Ovary (tissue), 3 donors: ENCODE results near the gene PLEK.

Source experiments
- EP300 ChIP-seq: sonication (generic); formaldehyde crosslinking; IDR thresholded peaks from one replicate; pipeline ENCODE4 v1.6.1; 2017; ENCODE audit warnings: antibody characterized with exemption
- POLR2A ChIP-seq: fragments of 450-650 bp; IDR thresholded peaks from one replicate; pipeline ENCODE4 v1.6.1; 2017; ENCODE audit warnings: antibody characterized with exemption, mild to moderate bottlenecking, moderate library complexity
- TF ChIP-seq, protein P1 (sequence below), 3 donors: fragments of 450-650 bp in 2 of 3; fragments of 200-600 bp in 1 of 3; IDR thresholded peaks; one replicate each; pipeline versions ENCODE4 v1.5.1 to v1.8.0; 2016 to 2022; ENCODE audit warnings: antibody characterized with exemption in 3 of 3, mild to moderate bottlenecking in 1 of 3
- donor health status: DM: no; HTN: no; CAD: no.

DNA sequence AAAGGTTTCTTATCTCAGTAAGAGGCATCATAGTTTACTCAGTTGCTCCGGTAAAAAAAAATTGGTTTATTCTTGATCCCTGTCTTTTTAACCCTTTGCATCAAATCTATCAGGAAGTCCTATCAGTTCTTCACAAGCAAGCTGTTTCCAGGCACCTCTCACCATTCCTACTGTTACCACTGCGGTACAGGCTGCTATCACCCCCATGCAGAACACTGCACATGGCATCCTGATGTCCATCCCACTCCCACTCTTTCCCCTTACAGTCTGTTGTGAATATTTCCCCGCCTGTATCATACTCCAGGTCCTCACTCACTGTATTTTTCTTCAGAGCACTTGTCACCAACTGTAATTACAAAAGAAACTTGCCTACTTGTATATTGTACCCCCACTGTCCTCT is 40.0 kb upstream of the PLEK start:
- TF ChIP-seq POLR2A, result no peak
- TF ChIP-seq, protein P1, sequence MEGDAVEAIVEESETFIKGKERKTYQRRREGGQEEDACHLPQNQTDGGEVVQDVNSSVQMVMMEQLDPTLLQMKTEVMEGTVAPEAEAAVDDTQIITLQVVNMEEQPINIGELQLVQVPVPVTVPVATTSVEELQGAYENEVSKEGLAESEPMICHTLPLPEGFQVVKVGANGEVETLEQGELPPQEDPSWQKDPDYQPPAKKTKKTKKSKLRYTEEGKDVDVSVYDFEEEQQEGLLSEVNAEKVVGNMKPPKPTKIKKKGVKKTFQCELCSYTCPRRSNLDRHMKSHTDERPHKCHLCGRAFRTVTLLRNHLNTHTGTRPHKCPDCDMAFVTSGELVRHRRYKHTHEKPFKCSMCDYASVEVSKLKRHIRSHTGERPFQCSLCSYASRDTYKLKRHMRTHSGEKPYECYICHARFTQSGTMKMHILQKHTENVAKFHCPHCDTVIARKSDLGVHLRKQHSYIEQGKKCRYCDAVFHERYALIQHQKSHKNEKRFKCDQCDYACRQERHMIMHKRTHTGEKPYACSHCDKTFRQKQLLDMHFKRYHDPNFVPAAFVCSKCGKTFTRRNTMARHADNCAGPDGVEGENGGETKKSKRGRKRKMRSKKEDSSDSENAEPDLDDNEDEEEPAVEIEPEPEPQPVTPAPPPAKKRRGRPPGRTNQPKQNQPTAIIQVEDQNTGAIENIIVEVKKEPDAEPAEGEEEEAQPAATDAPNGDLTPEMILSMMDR (IDR thresholded peaks at IDR 0.05), result no peak
- no peak for TF ChIP-seq EP300
